ENCODE results near the gene ASS1.

ASS1 gene

DNA sequence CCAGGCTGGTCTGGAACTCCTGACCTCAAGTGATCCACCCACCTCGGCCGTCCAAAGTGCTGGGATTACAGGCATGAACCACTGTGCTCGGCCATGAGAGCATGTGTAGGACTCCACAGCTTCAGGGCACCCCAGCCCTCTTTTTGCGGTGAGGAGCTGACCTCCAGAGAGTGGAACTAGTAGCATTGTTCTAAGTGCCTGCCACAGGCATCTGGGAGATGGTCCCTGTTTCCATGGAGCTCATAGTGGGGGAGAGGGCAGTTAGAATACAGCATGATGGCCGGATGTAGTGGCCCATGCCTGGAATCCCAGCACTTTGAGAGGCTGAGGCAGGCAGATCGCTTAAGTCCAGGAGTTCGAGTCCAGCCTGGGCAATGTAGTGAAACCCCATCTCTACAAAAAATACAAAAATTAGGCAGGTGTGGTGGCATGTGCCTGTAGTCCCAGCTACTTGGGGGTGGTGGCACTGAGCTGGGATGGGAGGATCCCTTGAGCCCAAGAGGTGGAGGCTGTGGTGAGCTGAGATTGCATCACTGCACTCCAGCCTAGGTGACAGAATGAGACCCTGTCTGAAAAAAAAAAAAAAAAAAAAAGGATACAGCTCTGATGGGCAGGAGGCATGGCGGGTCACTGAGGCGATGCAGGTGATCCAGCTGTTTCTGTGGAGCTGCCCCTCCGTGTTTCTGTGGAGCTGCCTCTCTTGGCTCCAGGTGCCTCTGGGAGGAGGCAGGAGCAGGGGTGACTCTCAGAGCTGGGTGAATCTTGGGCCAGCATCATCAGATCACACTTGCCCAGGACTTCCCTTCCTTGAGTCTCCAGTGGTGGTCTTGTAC, 4.2 kb downstream of the ASS1 start:
- TF ChIP-seq POLR2A (IDR thresholded peaks at IDR 0.05; ENCODE audit: low read length) (no peak), GATA1 (IDR thresholded peaks at IDR 0.05; ENCODE audit: low read depth, low read length) (no peak)
- no peak for DNase-seq

DNA sequence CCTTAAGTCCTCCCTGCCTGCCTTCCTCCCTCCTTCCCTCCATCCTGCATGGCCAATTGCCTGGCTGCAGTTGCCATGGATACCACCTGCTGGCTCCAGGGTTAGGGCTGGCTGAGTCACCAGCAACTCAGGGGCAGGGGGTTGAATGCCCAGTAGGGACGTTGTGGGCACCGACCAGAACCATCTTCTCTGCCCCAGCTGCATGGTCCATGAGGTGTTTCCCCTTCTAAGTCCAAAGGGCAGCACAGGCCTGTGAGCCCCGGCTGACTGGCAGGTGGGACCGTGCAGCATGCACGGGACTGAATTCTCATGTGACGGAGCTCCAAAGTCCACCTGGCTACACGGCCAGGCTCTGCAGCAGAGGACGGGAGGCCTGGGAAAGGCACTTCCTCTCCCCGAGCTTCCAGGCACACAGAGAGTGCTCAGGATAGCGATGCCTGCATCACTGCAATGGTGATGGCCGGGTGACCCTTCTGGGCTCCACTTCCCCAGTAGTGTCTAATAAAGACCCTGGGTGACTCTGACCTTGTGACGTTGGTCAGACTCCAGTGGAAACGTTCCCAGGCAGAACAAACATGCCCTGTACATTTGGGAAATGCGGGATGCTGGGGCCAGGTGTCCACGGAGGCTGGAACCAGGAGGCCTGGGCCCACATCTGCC, 5.7 kb downstream of the ASS1 start:
- no peak for DNase-seq
- TF ChIP-seq POLR2A (IDR thresholded peaks at IDR 0.05; ENCODE audit: low read length) (no peak), GATA1 (IDR thresholded peaks at IDR 0.05; ENCODE audit: low read depth, low read length) (no peak)

DNA sequence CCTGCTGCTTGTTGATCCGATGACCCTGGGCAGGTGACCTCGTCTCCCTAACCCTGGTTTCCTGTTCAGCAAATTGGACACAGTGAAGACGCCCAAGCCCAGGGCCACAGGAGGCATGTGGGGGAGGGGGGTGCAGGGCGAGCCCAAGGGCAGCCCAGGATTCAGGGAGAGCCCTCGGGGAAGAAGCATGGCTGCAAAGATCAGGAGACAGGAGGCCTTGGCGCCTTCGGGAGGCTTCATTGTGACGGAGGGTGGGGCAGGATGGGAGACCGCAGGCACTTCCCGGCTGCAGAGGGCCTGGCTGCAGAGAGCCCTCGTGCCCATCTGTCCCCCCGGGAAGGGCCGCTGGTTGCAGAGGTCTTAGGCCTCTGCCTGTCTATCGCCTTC, 6.2 kb downstream of the ASS1 start:
- DNase-seq: no peak
- TF ChIP-seq GATA1 (IDR thresholded peaks at IDR 0.05; ENCODE audit: low read depth, low read length) (no peak), POLR2A (IDR thresholded peaks at IDR 0.05; ENCODE audit: low read length) (no peak)

DNA sequence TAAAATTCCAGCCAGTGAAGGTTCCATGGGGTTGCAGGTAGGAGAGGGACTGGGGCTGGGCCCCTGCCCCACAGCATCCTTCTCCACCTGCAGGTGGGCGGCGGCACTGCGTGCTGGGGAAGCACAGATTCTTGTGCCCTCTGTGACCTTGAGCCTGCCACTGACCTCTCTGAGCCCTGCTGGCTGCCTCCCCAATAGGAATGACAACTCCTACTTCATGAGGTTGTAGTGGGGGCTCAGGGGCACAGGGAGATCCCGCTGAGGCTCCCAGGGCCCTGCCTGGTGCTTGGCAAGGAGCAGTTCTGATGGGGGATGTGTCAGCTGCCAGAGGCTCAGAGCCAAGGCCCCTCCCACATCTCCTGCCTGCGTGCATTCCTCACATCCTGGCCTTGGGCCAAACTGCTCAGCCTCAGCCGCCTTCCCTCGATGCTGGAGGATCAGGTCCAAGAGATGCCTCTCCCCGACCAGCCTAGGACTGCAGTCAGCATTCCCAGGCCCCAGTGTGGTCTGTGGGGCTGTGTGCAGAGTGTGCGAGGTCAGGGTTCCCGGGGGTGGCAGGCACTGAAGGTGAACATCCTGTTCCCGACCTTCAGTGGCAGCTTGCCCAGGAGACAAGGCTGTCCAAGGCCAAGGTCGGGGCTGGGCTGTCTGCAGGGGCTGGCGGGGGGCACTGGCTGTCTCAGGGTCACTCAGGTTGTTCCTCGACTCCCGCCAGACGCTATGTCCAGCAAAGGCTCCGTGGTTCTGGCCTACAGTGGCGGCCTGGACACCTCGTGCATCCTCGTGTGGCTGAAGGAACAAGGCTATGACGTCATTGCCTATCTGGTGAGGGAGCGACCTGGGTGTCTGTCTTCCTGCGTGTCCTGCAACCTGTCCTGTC, 7.0 kb downstream of the ASS1 start:
- peak; percentile 63 to 87 for DNase-seq
- TF ChIP-seq GATA1 (IDR thresholded peaks at IDR 0.05; ENCODE audit: low read depth, low read length): no peak
- TF ChIP-seq POLR2A (IDR thresholded peaks at IDR 0.05; ENCODE audit: low read length): no peak

DNA sequence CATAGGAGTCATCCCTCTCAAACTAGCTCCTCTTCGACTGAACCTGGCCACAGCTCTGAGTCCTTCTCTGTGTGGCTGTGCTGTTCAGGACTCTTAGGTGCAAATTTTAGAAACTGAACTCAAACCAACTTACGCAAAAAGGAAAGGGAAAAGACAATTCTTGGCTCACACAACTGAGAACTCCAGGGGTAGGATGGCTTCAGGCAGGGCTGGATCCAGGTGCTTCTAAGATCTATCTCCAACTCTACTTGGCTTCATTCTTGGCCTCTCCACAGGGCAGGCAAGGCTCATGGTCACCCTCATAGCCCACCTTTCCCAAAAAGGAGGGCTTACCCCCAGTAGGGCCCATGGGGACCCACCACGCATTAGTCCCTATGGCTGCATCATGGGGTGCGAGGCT, 8.1 kb downstream of the ASS1 start:
- no peak for DNase-seq

DNA sequence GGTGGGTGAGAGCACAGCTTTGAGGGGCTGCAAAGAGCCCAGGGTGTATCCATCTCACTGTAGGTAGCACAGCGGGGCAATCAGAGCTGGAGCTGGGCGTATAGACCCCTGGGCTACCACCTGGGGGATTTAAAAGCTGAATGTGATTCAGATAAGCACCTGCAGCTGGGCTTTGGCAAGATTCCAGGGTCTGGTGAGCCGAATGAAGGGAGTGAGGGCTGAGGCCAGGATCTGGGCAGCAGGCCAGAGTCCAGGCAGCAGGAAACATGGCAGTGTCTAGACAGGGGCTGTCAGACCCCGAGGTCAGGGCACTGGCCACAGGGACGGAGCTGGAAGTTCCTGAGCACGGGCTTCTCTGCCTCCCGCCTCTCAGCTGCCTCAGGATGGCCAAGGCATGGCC, 8.7 kb downstream of the ASS1 start:
- TF ChIP-seq POLR2A (IDR thresholded peaks at IDR 0.05; ENCODE audit: low read length) (no peak), GATA1 (IDR thresholded peaks at IDR 0.05; ENCODE audit: low read depth, low read length) (no peak)
- DNase-seq: peak in 1 of 2 experiments; percentile 12

More for the DNA sequence above, 8.1 kb downstream of the ASS1 start:
- TF ChIP-seq POLR2A (IDR thresholded peaks at IDR 0.05; ENCODE audit: low read length): no peak
- no peak for TF ChIP-seq GATA1 (IDR thresholded peaks at IDR 0.05; ENCODE audit: low read depth, low read length)

DNA sequence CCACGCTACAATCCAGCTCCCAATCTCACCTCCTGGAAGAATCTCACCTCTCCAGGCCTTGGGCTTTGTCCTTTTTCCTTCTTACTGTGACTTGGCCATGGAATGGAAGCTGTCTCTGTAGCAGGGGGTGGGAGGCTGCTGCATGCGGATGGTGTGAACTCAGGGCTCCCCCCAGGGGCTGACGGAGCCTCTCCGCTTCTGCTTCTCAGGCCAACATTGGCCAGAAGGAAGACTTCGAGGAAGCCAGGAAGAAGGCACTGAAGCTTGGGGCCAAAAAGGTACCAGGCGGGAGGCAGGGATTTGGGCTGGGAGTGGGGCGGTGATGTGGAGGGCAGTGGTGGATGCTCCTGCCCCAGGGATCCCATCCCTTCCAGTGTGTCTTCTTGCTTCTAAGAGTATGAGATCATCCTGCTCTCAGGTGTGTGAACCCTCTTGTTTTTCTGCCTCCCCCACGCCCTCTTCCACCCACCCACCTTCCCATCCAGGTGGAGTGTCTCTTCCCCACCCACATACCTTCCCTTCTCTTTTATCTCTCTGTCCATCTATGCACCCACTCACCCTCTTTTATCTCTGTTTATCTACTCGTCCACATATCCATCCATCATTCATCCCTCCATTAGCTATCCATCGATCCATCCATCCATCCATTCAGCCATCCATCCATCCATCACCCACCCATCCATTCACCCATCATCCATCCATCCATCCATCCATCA, 9.5 kb downstream of the ASS1 start:
- no peak for TF ChIP-seq GATA1 (IDR thresholded peaks at IDR 0.05; ENCODE audit: low read depth, low read length)
- TF ChIP-seq POLR2A (IDR thresholded peaks at IDR 0.05; ENCODE audit: low read length): no peak

DNA sequence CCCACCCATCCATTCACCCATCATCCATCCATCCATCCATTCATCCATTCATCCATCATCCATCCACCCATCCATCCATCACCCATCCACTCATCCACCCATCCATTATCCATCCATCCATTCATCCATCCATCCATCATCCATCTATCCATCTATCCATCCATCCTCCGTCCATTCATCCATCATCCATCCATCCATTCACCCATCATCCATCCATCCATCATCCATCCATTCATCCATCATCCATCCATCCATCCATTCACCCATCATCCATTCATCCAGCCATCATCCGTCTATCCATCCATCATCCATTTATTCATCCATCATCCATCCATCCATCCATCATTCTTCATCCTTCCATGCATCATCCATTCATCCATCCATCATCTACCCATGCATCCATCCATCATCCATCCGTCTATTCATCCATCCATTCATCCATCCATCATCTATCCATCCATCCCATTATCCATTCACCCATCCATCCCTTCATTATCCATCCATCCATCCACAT, 10.1 kb downstream of the ASS1 start:
- TF ChIP-seq GATA1 (IDR thresholded peaks at IDR 0.05; ENCODE audit: low read depth, low read length) (no peak), POLR2A (IDR thresholded peaks at IDR 0.05; ENCODE audit: low read length) (no peak)
- DNase-seq: no peak

More for the DNA sequence above, 9.5 kb downstream of the ASS1 start:
- no peak for DNase-seq

DNA sequence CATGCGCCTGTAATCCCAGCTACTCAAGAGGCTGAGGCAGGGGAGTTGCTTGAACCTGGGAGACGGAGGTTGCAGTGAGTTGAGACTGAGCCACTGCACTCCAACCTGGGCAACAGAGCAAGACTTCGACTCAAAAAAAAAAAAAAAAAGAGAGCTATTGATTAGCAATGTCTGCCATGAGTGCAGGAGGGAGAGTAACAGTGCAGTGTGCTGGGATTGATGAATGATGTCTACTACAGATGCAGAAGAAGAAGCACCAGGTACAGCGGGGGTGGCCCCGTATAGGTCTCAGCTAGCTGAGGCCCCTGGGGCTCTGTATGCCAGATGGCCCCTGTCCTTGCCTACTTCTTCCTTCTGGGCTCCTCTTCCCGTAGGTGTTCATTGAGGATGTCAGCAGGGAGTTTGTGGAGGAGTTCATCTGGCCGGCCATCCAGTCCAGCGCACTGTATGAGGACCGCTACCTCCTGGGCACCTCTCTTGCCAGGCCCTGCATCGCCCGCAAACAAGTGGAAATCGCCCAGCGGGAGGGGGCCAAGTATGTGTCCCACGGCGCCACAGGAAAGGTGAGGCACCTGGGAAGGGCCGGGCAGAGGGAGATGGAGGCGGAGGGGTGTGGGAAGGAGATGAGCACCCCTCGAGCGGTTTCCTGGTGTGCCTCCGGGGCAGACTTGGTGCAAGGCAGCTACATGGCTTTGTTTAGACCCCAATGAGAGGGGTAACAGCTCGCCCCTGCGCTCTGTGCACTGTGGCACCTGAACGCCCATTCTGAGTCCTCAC, 13.5 kb downstream of the ASS1 start:
- no peak for DNase-seq
- TF ChIP-seq GATA1 (IDR thresholded peaks at IDR 0.05; ENCODE audit: low read depth, low read length) (no peak), POLR2A (IDR thresholded peaks at IDR 0.05; ENCODE audit: low read length) (no peak)

DNA sequence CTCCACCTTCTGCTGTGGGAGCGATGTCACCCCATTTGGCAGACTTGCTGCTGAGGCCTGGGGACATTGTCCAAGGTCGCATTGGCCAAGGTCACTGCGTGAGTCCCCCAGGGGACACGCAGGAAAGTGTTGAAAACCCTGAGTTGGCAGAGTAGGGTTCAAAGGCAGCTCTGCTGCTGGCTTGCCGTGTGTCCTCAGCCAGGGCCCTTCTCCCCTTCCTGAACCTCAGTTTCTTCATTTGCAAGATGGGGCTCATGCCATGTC, 14.0 kb downstream of the ASS1 start:
- TF ChIP-seq GATA1 (IDR thresholded peaks at IDR 0.05; ENCODE audit: low read depth, low read length) (no peak), POLR2A (IDR thresholded peaks at IDR 0.05; ENCODE audit: low read length) (no peak)
- no peak for DNase-seq

DNA sequence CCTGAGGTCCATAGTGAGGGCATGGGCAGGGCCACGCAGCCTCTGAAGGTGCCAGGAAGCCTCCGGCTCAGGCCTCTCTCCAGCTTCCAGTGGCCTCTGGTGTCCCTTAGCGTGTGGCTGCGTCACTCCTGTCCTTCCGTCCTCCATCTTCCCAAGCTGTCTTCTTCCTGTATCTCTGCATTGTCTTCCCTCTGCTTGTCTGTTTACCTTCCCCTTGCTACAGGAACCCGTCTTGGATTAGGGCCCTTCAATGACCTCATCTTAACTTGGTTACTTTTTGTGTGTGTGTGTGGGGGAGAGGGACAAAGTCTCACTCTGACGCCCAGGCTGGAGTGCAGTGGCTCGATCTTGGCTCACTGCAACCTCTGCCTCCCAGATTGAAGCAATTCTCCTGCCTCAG, 14.4 kb downstream of the ASS1 start:
- no peak for TF ChIP-seq POLR2A (IDR thresholded peaks at IDR 0.05; ENCODE audit: low read length)
- no peak for TF ChIP-seq GATA1 (IDR thresholded peaks at IDR 0.05; ENCODE audit: low read depth, low read length)
- DNase-seq: no peak

DNA sequence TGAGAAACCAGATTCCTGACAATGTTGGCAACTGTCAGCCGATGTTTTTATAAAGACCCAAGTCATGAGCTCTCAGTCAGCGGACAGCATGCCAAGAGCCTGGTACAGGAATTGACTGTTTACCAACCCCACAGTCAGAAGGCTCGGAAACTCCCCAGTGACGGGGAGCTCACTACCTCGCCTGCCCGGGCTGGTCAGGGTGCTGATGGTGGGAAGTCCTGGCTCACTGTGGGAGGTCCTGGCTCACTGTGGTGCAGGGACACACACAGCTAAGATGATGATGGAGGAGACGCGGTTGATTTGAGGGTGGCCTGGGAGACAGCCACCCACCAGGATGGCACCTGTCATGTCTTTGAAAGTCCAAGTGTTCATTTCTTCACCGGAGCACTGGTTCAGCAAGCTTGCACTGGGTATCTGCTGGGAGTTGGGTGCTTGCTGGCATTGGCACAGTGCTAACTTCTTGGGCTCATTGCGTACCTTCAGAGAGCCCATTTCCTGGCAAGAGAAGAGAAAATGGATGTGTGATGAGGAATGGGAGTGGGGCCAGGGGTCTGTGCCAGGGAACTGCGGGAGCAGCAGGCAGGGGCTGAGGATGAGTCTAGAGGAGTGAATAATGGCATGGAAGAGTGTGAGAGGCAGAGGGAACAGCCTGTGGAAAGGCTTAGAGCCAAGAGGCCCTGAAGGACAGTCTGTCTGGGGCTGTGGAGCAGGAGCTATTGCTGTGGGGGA, 15.3 kb downstream of the ASS1 start:
- TF ChIP-seq POLR2A (IDR thresholded peaks at IDR 0.05; ENCODE audit: low read length) (no peak), GATA1 (IDR thresholded peaks at IDR 0.05; ENCODE audit: low read depth, low read length) (no peak)
- no peak for DNase-seq
